GM19397 (cell line): ENCODE data around the gene UBR4.

Experiments used
- ATAC-seq: cut with Tn5 transposase; IDR thresholded peaks from one replicate; pipeline ENCODE4 v1.9.1; 2021; ENCODE audit warnings: mild to moderate bottlenecking, moderate library complexity; ENCODE audit not compliant: unreplicated experiment

Gene UBR4

GRCh38 chr1:19096990-19097389 lies 113.1 kb downstream of the UBR4 start:
- ATAC-seq: no peak

DNA sequence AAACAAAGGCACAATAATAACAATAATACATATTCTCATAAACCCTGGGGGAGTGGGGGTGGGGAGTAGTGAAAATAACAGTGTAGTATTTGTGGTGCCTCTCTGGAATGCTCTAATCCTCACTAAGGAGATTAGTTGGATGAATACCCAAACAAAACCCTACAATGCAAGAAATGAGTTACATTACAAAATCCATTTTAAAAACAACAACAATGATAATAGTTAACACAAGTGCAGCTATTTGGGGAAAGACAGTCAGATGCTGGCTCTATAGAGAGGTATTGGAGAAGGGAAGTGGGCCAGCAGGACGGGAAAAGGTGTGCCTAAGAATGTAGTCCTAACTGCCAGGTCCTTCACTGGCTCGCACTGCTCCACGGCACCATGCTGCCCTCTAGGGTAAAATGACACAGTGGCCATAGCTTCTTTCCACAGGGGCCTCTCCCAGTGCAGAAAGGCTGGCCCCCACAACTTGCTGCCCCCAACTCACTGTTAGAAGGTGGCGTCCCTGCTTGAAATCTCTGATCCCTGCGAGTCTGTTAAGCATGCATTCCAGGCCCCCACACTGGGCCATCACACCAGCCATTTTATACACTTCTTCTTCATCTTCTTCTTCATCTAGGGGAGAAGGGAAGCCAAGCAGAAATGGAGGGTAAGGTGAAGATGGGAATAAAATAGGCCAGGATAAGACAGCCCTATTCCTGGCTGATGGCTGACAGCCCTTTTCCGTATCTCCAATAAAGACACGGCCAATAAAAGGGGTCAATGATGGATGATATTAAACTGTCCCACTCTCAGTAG lies 113.8 kb downstream of the UBR4 start:
- no peak for ATAC-seq

- ATAC-seq: no peak
Measured at GRCh38 chr1:19091196-19091953, 118.7 kb downstream of the UBR4 start.

- no peak for ATAC-seq
Measured at GRCh38 chr1:19089524-19089923, 120.5 kb downstream of the UBR4 start.

DNA sequence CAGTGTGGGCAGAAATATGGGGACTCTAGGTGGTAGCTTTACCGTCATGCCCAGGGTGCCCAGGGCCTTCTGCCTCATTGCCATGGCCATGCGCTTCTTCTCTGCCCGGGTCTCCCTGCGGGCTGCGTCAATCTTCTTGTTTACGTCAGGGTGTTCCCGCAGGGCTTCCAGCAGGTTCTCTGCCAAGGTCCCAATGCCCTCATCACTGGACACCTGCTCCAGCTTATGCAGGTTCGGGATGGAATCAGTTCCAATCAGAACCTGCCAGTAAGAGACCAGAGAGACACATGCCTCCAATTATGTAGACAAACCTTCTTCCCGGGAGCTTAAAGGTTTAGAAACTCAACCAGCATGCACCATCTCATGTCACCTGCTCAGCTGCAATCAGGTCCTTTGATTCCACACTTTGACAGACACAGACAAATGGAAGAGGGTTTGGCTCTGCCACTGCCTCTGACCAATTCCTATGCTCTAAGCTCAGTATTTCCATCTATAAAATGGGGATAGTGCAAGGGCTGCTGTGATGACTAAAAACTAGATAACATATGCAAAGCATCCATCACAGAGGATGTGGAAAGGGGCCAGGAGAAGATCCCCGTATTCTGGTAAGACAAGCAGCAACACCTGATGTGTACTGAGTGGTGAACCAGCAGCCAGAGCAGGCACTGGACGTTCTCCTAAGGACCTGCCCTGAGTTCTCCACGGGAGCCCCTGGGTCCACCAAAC lies 121.2 kb downstream of the UBR4 start:
- ATAC-seq: no peak

- ATAC-seq: no peak
Measured at GRCh38 chr1:19087737-19088594, 122.1 kb downstream of the UBR4 start.

DNA sequence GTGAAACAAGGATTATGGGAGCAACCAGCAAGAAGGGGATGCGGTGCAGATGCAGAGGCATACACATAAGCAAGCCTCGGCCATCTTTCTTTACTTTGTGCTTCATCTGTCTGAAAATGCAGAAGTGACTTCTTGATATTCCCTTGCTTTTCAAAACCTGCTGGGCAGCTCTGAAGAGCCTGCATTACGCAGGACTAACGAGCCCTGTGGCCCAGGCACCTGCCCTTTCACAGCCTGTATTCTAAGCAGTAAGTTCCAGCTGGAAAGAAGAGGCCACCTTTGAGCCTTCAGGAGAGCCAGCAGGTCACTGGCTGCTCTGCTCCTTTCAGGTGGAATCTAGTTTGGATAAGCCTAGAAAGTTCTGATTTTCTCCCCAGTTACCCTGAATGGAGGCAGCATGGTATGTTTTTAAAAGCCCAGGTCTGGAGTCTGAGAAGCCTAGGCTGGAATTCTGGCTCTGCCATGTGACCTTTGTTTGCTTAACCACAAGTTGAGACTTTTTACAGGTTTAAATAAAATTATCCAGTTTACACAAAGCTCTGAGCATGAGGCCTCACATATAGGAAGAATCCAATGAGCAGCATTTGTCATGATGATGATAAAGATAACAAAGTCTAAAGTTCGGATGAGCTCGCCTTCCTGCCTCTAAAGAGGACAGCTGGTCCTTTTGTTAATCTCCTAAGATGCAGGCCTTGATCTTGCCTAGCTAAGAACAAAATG lies 122.9 kb downstream of the UBR4 start:
- no peak for ATAC-seq

GRCh38 chr1:19086176-19086875 lies 123.7 kb downstream of the UBR4 start:
- ATAC-seq: no peak

- no peak for ATAC-seq
Measured at GRCh38 chr1:19084206-19084738, 125.8 kb downstream of the UBR4 start.

- ATAC-seq: no peak
Measured at GRCh38 chr1:19083081-19083480, 127.0 kb downstream of the UBR4 start.

GRCh38 chr1:19081218-19081893 lies 128.7 kb downstream of the UBR4 start:
- ATAC-seq: no peak

GRCh38 chr1:19080721-19081120 lies 129.3 kb downstream of the UBR4 start:
- no peak for ATAC-seq

DNA sequence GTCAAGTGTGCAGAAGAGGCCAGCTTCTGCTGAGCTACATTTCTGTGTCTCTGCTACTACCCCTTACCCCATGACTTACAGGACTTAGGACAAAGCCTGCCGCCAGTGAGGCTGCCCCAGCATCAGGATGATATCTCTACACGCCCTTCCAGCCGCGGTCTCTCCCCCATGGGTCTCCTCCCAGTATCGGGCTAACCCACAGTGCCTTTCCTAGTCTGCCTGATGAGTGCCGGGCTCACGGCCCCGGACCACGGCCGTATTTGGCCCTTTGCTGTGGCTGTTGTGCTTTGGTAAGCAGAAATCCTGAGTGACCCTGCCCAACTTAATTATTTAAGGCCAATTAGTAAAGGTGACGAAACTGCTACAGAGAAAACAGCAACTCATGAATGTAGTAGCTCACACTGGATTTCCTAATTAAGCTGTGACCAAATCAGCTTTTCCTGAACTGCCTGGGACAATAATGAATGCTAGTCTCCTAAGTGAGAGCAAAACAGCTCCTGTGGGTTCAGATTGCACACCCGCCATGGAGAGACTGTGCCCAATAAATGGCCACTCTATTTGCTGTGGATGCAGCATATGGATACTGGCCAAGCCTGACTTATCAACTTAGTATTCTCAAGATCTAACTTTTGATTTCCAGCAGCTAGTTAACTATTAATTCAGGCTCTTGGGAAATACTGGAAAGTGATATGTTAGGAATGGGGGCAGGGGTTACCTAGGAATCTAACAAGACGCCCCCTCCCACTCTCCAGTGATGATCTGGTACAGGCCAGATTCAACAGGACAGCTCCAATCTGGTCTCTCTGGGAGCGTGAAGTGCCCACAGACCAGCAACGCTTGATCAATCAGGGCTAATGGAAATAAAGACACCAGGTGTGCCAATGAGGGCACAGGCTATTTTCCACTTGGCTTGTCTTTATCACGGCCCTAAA lies 130.3 kb downstream of the UBR4 start:
- no peak for ATAC-seq

DNA sequence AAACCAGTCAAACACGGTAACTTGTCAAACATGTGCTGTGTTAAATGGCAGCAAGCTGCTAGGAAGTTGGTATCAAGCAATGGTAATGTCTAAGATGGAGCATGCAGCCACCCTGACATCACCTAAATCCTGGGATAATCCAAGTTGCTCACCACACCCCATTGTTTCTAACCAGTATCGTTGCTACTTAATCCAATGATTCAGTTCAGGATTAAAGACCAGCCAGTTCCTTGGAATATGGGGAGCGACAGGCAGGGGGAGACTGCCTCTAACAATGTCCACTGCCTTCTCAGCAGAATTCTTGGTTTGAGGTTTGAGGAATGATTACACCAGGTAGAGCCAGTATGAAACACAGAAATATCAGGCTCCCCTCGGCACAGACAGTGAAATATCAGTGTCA lies 131.5 kb downstream of the UBR4 start:
- no peak for ATAC-seq

GRCh38 chr1:19076841-19077616 lies 133.0 kb downstream of the UBR4 start:
- no peak for ATAC-seq

DNA sequence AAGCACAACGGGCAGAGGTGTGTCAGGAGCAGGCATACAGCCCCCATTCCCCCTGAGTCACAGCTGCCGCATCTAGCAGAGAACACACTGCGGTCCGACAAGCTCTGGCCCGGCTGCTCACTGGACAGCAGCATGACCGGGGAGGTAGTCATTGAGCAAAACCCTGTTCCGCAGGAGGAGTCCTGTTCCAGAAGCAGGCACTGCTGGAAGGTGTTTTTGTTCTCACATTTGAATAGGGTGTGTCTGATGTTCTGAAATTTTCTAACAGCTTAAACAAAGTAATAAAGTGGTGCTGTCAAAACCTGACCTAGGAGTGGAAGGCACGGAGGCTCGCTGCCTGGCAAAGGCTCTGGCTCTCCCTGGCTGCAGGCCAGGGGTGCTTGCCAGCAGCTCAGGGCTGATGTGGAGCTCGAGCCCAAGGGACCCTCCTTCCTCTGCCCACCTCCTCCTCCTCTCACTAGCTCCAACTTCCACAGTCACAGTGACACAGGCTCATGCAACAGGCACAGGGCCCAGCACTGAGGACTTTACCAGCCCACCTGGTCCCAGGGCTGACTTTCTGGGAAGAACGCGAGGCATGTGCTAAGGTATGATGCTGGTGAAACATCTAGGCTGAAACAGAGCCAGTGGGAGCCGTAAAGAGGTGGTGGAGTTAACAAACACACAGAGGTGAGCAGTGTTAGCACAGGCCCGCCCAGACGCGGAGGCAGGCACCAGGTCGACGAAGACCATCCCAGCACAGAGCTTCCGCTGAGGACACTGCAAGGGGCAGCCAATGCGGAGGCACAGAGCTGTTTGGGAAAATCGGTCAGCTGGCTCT lies 135.0 kb downstream of the UBR4 start:
- ATAC-seq: no peak
